Activated CD4-positive, alpha-beta T cell treated with anti-CD3 and anti-CD28 coated beads, Interleukin-2, amount 10 ng/mL, durations not matched to agents 7 days and 5 days (primary cell): Measurements from ENCODE around the gene CLDND2. TPM values are rescaled to one million over a fixed set of nuclear protein-coding genes. Genes with fewer than 3 reads are reported as not detected.

Source experiments
- CTCF ChIA-PET: fragments of 350-600 bp; sonication (Branson Sonifier 250); formaldehyde crosslinking; loops from one replicate; lab custom pipeline; 2021; ENCODE audit warnings: antibody characterized with exemption; lab: Charles Lee
- POLR2A ChIA-PET: fragments of 350-600 bp; sonication (Branson Sonifier 250); formaldehyde crosslinking; loops from one replicate; lab custom pipeline; 2021; ENCODE audit warnings: antibody characterized with exemption; lab: Charles Lee
- DNase-seq: peaks from one replicate; pipeline ENCODE4 v3.0.0-alpha.2; 2020
- H3K27ac Mint-ChIP-seq: one replicate; pipeline ENCODE4 v1.8.0; 2021; ENCODE audit warnings: mild to moderate bottlenecking, moderate library complexity, mixed read lengths
- H3K27me3 Mint-ChIP-seq: one replicate; pipeline ENCODE4 v1.8.0; 2021; ENCODE audit warnings: mixed read lengths
- H3K36me3 Mint-ChIP-seq: one replicate; pipeline ENCODE4 v1.8.0; 2021; ENCODE audit warnings: low read depth, mixed read lengths
- H3K4me1 Mint-ChIP-seq: one replicate; pipeline ENCODE4 v1.8.0; 2021; ENCODE audit warnings: mixed read lengths
- H3K4me3 Mint-ChIP-seq: one replicate; pipeline ENCODE4 v1.8.0; 2021; ENCODE audit warnings: mild to moderate bottlenecking, moderate library complexity, mixed read lengths
- H3K9me3 Mint-ChIP-seq: one replicate; pipeline ENCODE4 v1.8.0; 2021; ENCODE audit warnings: mixed read lengths
- total RNA-seq, 2 experiments: library from RNA; stranded (reverse); gene quantifications; one replicate each; pipeline ENCODE4 v1.2.3, GENCODE V29; 2021

Gene CLDND2
- total RNA-seq, 2 experiments from 2014 or later: 3.1 to 3.3 TPM

DNA sequence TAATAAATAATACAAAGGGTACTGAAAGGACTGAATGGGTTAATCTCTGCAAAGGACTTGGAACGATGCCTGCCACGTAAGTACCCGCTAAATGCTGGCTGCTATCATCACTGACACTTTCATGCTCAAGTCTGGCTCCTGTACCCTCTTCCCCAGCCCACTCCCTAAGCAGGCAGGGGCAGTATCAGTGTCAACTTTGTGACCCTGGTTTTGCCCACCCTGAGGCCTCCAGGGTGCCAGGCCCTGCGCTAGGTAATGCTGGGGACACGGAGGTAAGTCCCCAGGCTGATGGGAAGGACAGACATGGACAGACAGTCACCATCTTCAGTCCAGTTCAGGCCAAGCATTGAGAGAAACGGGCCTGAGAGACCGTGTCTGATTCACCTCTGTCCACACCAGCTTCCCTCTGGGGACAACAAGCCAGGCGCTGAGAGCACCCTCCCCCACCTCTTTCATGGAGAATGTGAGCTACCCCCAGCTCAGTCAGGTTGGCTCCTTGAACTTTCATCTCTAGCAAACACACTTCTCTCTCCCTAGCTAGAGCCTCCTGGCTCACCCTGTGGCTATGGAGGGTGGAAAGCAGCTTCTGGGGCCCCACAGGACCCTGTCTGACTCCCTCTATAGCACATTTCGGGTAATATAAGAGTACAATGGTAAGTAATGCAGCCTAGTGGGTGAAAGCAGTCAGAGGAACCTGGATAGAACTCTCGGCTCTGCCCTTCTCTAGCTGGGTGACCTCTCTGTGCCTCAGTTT lies 3.4 kb downstream of the CLDND2 start:
- peak; percentile 30 for DNase-seq
- H3K36me3 Mint-ChIP-seq: peaks cover 5% of the 10 kb centered on the region
- no peaks in the 10 kb centered on the region for H3K9me3 Mint-ChIP-seq
- no peaks in the 10 kb centered on the region for H3K27me3 Mint-ChIP-seq
- peak overlapping the region; percentile 99 for H3K4me3 Mint-ChIP-seq
- H3K27ac Mint-ChIP-seq: peak overlapping the region; percentile 95
- CTCF ChIA-PET: interaction anchor here (1.3 to 1.8 kb wide), 2 partner anchors 26 to 27 kb away, joined by 3 to 6 read pairs; no protein-coding TSS in a partner anchor
- POLR2A ChIA-PET: interaction anchor here (1.3 kb wide), 1 partner anchor 30 kb away, joined by 6 read pairs; no protein-coding TSS in a partner anchor
- H3K4me1 Mint-ChIP-seq: peaks cover 61% of the 10 kb centered on the region

DNA sequence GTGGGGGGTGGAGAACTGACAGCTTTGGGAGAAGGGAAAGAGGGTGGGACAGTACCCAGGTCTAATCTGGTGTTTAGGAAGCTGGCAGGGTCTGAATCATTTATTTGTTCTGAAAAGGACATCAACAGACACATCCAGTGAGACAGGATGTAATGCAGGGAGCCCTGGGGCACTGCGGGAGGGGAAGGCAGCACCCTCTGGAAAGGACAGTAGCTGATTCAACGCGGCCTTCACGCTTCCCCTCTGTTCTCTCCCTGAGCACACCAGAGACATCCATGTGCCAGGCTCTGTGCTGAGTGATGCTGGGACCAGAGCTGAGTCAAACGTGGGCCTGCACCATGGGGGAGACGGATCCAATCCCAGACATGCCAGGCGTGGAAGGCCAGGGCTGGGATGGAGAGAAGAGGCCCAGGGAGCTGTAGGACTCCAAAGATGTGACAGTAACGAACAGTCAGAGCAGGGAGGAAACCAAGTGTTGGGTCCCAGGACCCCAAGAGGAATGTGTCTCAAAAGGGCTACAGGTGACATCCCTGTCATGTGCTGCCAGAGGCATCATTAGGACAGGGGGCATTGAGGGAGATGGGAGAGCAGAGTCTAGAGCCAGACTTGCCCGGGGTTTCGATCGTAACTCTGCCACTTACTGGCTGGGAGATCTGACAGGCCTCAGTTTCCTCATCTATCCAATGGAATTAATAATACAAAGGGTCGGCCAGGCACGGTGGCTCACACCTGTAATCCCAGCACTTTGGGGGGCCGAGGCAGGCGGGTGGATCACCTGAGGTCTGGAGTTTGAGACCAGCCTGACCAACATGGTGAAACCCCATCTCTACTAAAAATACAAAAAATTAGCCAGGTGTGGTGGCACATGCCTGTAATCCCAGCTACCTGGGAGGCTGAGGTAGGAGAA lies 4.3 kb downstream of the CLDND2 start:
- no peak for DNase-seq
- POLR2A ChIA-PET: interaction anchor here (0.5 kb wide), 1 partner anchor 82 kb away, joined by 4 read pairs; no protein-coding TSS in a partner anchor
- H3K4me1 Mint-ChIP-seq: peaks cover 58% of the 10 kb centered on the region

GRCh38 chr19:51361239-51361638 lies 7.6 kb downstream of the CLDND2 start:
- Mint-ChIP-seq H3K36me3 (peaks cover 10% of the 10 kb centered on the region), H3K4me3 (no peak overlapping the region), H3K27ac (no peak overlapping the region), H3K27me3 (no peaks in the 10 kb centered on the region), H3K9me3 (no peaks in the 10 kb centered on the region), H3K4me1 (peaks cover 51% of the 10 kb centered on the region)
- POLR2A ChIA-PET: no interaction called here
- no peak for DNase-seq
- CTCF ChIA-PET: interaction anchor here (1.2 kb wide), 1 partner anchor 92 kb away, joined by 3 read pairs; no protein-coding TSS in a partner anchor

More for the DNA sequence above, 4.3 kb downstream of the CLDND2 start:
- CTCF ChIA-PET: interaction anchor here (1.8 kb wide), 1 partner anchor 28 kb away, joined by 3 read pairs; no protein-coding TSS in a partner anchor
- no peak overlapping the region for H3K27ac Mint-ChIP-seq
- no peaks in the 10 kb centered on the region for H3K9me3 Mint-ChIP-seq
- peak overlapping the region; percentile 46 for H3K4me3 Mint-ChIP-seq
- H3K27me3 Mint-ChIP-seq: no peaks in the 10 kb centered on the region
- H3K36me3 Mint-ChIP-seq: peaks cover 2% of the 10 kb centered on the region

- Mint-ChIP-seq H3K9me3 (no peaks in the 10 kb centered on the region), H3K4me1 (peaks cover 55% of the 10 kb centered on the region), H3K27ac (peak overlapping the region; percentile 17), H3K27me3 (no peaks in the 10 kb centered on the region), H3K36me3 (peaks cover 13% of the 10 kb centered on the region), H3K4me3 (no peak overlapping the region)
- CTCF ChIA-PET: interaction anchor here (0.7 to 2.7 kb wide), 4 partner anchors 9 to 35 kb away, joined by 3 to 8 read pairs (median 3); no protein-coding TSS in a partner anchor
- POLR2A ChIA-PET: interaction anchor here (0.6 kb wide), 1 partner anchor 11 kb away, joined by 3 read pairs; no protein-coding TSS in a partner anchor
- no peak for DNase-seq
Observed at GRCh38 chr19:51359294-51359693, 9.5 kb downstream of the CLDND2 start.

DNA sequence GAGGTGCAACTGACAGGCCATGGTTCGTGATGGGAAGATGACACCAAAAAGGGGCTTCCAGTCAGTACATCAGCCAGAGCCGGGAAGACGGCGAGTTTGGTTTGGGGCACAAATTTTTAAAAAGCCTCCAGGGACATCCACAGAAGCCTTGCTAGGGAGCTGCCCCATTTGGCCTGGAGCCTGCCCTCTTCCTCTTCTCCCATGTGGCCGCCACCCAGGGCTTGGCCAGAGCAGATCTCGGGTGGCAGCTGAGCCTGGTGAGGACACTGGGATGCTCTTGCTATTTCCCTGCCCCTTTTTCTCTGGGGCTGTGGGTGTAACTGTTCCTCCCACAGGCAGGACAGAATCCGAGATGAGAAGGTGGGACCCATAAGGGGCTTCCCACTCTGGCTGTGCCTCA lies 10.9 kb downstream of the CLDND2 start:
- POLR2A ChIA-PET: interaction anchor here (0.9 kb wide), 1 partner anchor 17 kb away, joined by 3 read pairs; no protein-coding TSS in a partner anchor
- no peak overlapping the region for H3K4me3 Mint-ChIP-seq

DNA sequence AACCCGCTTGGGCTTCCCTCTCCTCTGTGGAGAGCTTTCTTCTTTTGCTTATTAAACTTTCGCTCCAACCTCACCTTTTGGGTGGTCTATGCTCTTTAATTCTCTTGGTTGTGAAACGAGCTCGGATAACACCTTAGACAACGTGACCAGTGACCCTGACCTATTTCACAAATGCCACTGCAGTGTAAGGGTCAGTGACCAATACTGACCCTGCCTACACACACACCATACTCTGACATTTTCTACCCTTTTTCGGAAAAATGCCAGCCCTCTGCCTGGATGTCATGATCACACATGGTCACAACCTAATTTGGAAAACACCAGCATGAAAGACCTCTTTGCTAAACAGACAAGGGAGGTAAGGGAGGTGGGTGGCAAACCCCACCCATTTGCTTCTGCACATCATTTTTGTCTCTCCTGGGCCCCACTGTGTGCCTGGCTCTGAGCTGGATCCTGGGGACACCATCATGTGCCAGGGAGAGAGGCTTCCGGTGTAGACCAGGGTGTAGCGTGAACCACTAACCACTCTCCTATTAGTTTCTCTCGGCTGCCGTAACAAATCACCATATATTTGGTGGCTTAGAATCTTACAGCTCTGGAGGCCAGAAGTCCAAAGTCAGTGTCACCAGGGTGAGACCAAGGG lies 12.5 kb downstream of the CLDND2 start:
- POLR2A ChIA-PET: no interaction called here
- Mint-ChIP-seq H3K4me3 (no peak overlapping the region), H3K27ac (peak overlapping the region; percentile 13), H3K4me1 (peaks cover 34% of the 10 kb centered on the region), H3K27me3 (no peaks in the 10 kb centered on the region), H3K36me3 (peaks cover 24% of the 10 kb centered on the region), H3K9me3 (no peaks in the 10 kb centered on the region)
- CTCF ChIA-PET: interaction anchor here (0.6 to 1.0 kb wide), 2 partner anchors 17 to 88 kb away, joined by 3 to 4 read pairs; no protein-coding TSS in a partner anchor
- no peak for DNase-seq

More for the DNA sequence above, 10.9 kb downstream of the CLDND2 start:
- CTCF ChIA-PET: interaction anchor here (0.9 to 2.7 kb wide), 3 partner anchors 9 to 63 kb away, joined by 3 to 8 read pairs (median 3); no protein-coding TSS in a partner anchor
- Mint-ChIP-seq H3K9me3 (no peaks in the 10 kb centered on the region), H3K36me3 (peaks cover 13% of the 10 kb centered on the region), H3K4me1 (peaks cover 46% of the 10 kb centered on the region), H3K27me3 (no peaks in the 10 kb centered on the region), H3K27ac (no peak overlapping the region)
- DNase-seq: no peak

GRCh38 chr19:51354742-51355148 lies 14.1 kb downstream of the CLDND2 start:
- Mint-ChIP-seq H3K4me1 (peaks cover 34% of the 10 kb centered on the region), H3K4me3 (peak overlapping the region; percentile 15), H3K9me3 (no peaks in the 10 kb centered on the region), H3K27ac (peak overlapping the region; percentile 75), H3K27me3 (no peaks in the 10 kb centered on the region), H3K36me3 (peaks cover 35% of the 10 kb centered on the region)
- POLR2A ChIA-PET: no interaction called here
- CTCF ChIA-PET: interaction anchor here (0.9 to 1.5 kb wide), 2 partner anchors 8 to 13 kb away, joined by 3 to 4 read pairs; no protein-coding TSS in a partner anchor
- peak; percentile 62 for DNase-seq

DNA sequence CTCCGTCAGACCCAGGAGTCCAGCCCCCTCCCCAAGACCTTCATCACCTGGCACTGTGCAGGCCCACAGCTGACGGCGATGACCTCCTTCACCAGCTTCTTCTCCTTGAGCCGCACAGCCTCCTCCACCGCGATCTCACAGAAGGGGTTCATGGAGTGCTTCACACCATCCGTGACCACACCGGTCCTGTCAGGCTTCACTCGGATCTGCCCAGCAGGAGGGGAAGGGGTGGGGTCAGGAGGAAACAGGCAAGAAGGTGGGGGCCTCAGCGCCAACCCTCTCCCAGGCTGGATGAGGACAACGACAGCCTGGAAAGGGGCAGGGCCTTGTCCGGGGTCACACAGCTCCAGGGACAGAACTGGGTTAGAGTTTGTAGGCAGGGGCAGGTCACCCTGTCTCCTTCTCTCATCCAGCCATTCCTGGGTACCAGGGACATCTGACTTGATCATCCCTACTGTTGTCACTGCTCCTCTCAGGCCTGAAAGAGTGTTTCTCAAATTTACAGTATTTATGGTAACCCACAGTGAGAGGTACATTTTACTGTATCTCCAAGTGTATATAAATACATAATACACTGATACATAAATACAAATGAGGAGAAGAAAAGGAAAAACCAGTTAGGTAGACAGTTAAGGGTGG lies 14.6 kb downstream of the CLDND2 start:
- DNase-seq: no peak
- Mint-ChIP-seq H3K36me3 (peaks cover 35% of the 10 kb centered on the region), H3K27me3 (no peaks in the 10 kb centered on the region), H3K4me3 (no peak overlapping the region), H3K9me3 (no peaks in the 10 kb centered on the region), H3K27ac (peak overlapping the region; percentile 75), H3K4me1 (peaks cover 31% of the 10 kb centered on the region)
- ChIA-PET CTCF (interaction anchor here (0.9 to 1.5 kb wide), 2 partner anchors 9 to 13 kb away, joined by 3 to 4 read pairs; no protein-coding TSS in a partner anchor), POLR2A (no interaction called here)

- ChIA-PET CTCF (interaction anchor here (0.9 kb wide), 1 partner anchor 11 kb away, joined by 3 read pairs; the partner anchor contains the start of gene VSIG10L), POLR2A (no interaction called here)
- Mint-ChIP-seq H3K9me3 (no peaks in the 10 kb centered on the region), H3K36me3 (peaks cover 35% of the 10 kb centered on the region), H3K27ac (peak overlapping the region; percentile 39), H3K4me3 (no peak overlapping the region), H3K4me1 (peaks cover 28% of the 10 kb centered on the region), H3K27me3 (no peaks in the 10 kb centered on the region)
- no peak for DNase-seq
Observed at GRCh38 chr19:51352783-51353360, 15.9 kb downstream of the CLDND2 start.

- no peak for DNase-seq
- Mint-ChIP-seq H3K9me3 (no peaks in the 10 kb centered on the region), H3K36me3 (peaks cover 35% of the 10 kb centered on the region), H3K27ac (peak overlapping the region; percentile 64), H3K4me3 (no peak overlapping the region), H3K4me1 (peaks cover 20% of the 10 kb centered on the region), H3K27me3 (no peaks in the 10 kb centered on the region)
- CTCF ChIA-PET: interaction anchor here (1.1 kb wide), 1 partner anchor 12 kb away, joined by 3 read pairs; no protein-coding TSS in a partner anchor
- POLR2A ChIA-PET: no interaction called here
Observed at GRCh38 chr19:51351266-51351990, 17.4 kb downstream of the CLDND2 start.
